Measurements from ENCODE around the gene TRPM4.

Gene TRPM4

DNA sequence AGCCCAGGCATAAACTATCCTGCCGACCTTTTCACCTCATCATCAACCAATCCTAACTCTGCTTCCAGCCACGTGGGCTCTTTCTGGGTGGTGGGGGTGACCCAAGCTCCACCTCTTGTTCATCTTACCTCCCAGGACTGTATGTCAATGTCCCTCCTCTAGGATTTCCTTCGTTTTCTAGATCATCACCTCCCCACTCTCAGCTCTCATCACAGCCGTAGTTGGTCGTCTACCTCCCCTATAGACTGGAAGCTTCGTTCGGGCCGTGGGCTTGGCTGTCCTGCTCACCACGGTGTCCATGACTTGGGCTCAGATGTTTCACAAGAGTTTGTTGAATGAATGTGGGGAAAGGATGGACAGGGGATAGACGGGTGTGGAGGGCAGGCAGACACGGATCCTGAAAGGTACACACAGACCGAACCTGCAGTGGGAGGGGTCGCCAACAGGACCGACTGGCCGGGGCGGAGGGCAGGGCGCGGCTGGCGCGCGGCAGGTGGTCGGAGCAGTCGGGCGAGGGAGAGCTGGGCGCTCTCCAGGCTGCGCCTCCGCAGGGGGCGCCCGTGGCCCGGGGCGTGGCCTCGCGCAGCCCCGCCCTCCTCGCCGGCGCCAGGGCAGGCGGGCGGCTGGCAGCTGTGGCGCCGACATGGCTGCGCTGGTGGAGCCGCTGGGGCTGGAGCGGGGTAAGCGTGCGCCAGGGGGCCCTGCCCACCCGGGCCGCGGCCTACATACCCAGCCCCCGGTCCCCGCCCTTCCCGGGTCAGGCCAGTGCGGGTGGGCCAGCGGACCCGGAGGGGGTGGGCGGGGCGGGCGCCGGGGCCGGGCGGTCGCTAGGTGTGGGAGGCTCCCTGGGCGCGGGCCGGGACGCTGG, 43.6 kb upstream of the TRPM4 start, which contains the start of gene LIN7B (continued):
- TF ChIP-seq, protein P1, sequence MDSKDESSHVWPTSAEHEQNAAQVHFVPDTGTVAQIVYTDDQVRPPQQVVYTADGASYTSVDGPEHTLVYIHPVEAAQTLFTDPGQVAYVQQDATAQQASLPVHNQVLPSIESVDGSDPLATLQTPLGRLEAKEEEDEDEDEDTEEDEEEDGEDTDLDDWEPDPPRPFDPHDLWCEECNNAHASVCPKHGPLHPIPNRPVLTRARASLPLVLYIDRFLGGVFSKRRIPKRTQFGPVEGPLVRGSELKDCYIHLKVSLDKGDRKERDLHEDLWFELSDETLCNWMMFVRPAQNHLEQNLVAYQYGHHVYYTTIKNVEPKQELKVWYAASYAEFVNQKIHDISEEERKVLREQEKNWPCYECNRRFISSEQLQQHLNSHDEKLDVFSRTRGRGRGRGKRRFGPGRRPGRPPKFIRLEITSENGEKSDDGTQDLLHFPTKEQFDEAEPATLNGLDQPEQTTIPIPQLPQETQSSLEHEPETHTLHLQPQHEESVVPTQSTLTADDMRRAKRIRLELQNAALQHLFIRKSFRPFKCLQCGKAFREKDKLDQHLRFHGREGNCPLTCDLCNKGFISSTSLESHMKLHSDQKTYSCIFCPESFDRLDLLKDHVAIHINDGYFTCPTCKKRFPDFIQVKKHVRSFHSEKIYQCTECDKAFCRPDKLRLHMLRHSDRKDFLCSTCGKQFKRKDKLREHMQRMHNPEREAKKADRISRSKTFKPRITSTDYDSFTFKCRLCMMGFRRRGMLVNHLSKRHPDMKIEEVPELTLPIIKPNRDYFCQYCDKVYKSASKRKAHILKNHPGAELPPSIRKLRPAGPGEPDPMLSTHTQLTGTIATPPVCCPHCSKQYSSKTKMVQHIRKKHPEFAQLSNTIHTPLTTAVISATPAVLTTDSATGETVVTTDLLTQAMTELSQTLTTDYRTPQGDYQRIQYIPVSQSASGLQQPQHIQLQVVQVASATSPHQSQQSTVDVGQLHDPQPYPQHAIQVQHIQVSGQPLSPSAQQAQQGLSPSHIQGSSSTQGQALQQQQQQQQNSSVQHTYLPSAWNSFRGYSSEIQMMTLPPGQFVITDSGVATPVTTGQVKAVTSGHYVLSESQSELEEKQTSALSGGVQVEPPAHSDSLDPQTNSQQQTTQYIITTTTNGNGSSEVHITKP (tag by site-specific recombination; IDR thresholded peaks at IDR 0.05) = peak; percentile 43; the same call in 1 of the 2 replicates
- TF ChIP-seq ZXDB (tag by site-specific recombination; IDR thresholded peaks at IDR 0.05) (peak; percentile 63; the same call in 1 of the 2 replicates), MZF1 (tag by site-specific recombination; IDR thresholded peaks at IDR 0.05; ENCODE audit: borderline replicate concordance) (no peak), HOXD13 (CRISPR knock-in tag; IDR thresholded peaks at IDR 0.05; ENCODE audit: borderline replicate concordance) (no peak), ZNF670 (tag by site-specific recombination; IDR thresholded peaks at IDR 0.05; ENCODE audit: low read depth) (no peak), HOXC10 (CRISPR knock-in tag; IDR thresholded peaks at IDR 0.05) (peak; percentile 19; the same call in 1 of the 2 replicates), GLI2 (tag by site-specific recombination; IDR thresholded peaks at IDR 0.05; ENCODE audit: borderline replicate concordance, low read depth) (no peak), ZNF701 (tag by site-specific recombination; IDR thresholded peaks at IDR 0.05) (no peak), REPIN1 (tag by site-specific recombination; IDR thresholded peaks at IDR 0.05; ENCODE audit: low read depth) (no peak), ZNF202 (tag by site-specific recombination; IDR thresholded peaks at IDR 0.05; ENCODE audit: borderline replicate concordance) (no peak), ZNF48 (tag by site-specific recombination; IDR thresholded peaks at IDR 0.05) (no peak), KLF9 (tag by site-specific recombination; IDR thresholded peaks at IDR 0.05; ENCODE audit: low read depth) (peak; percentile 59; the same call in 1 of the 2 replicates), ZNF585B (tag by site-specific recombination; IDR thresholded peaks at IDR 0.05) (no peak), ZFHX2 (tag by site-specific recombination; conservative IDR thresholded peaks at IDR 0.05) (peak; percentile 29; the same call in 1 of the 2 replicates), OSR2 (tag by site-specific recombination; IDR thresholded peaks at IDR 0.05) (no peak), ZNF501 (tag by site-specific recombination; IDR thresholded peaks at IDR 0.05) (no peak; the same call in 1 of the 2 replicates)
- TF ChIP-seq, protein P2, sequence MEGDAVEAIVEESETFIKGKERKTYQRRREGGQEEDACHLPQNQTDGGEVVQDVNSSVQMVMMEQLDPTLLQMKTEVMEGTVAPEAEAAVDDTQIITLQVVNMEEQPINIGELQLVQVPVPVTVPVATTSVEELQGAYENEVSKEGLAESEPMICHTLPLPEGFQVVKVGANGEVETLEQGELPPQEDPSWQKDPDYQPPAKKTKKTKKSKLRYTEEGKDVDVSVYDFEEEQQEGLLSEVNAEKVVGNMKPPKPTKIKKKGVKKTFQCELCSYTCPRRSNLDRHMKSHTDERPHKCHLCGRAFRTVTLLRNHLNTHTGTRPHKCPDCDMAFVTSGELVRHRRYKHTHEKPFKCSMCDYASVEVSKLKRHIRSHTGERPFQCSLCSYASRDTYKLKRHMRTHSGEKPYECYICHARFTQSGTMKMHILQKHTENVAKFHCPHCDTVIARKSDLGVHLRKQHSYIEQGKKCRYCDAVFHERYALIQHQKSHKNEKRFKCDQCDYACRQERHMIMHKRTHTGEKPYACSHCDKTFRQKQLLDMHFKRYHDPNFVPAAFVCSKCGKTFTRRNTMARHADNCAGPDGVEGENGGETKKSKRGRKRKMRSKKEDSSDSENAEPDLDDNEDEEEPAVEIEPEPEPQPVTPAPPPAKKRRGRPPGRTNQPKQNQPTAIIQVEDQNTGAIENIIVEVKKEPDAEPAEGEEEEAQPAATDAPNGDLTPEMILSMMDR (tag by site-specific recombination; IDR thresholded peaks at IDR 0.05) = peak; percentile 31; the same call in 1 of the 2 replicates
- TF ChIP-seq, protein P3, sequence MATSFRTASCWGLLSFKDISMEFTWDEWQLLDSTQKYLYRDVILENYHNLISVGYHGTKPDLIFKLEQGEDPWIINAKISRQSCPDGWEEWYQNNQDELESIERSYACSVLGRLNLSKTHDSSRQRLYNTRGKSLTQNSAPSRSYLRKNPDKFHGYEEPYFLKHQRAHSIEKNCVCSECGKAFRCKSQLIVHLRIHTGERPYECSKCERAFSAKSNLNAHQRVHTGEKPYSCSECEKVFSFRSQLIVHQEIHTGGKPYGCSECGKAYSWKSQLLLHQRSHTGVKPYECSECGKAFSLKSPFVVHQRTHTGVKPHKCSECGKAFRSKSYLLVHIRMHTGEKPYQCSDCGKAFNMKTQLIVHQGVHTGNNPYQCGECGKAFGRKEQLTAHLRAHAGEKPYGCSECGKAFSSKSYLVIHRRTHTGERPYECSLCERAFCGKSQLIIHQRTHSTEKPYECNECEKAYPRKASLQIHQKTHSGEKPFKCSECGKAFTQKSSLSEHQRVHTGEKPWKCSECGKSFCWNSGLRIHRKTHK (tag by site-specific recombination; IDR thresholded peaks at IDR 0.05) = no peak

All from HEK293 (cell line).